Lower leg skin (tissue), 3 donors: Measurements from ENCODE around the gene POU2AF3.

ENCODE experiments used
- CTCF ChIP-seq, 3 donors: fragments of 450-650 bp; IDR thresholded peaks; one replicate each; pipeline ENCODE4 v1.5.1; 2016; ENCODE audit warnings: antibody characterized with exemption in 3 of 3, mild to moderate bottlenecking in 3 of 3, moderate library complexity in 2 of 3
- POLR2A ChIP-seq, 2 donors: fragments of 450-650 bp; IDR thresholded peaks; one replicate each; pipeline ENCODE4 v1.6.1; 2016 to 2017; ENCODE audit warnings: antibody characterized with exemption in 2 of 2, mild to moderate bottlenecking in 1 of 2, moderate library complexity in 1 of 2

GRCh38 chr11:111269146-111269868, 29.0 kb upstream of the POU2AF3 start:
- TF ChIP-seq POLR2A (IDR thresholded peaks at IDR 0.05) (no peak), CTCF (IDR thresholded peaks at IDR 0.05) (no peak)
